Calu3 (cell line): ENCODE measurements around the gene TENT4A. TPM values are rescaled to one million over a fixed set of nuclear protein-coding genes. Genes with fewer than 3 reads are reported as not detected.

Experiments used
- BruUV-seq: library from RNA; stranded (reverse); fragments of 400-500 nt; replicated peaks from 2 replicates; lab custom pipeline; 2021; lab: Mats Ljungman, UMichigan
- CTCF ChIA-PET: fragments of 300-600 bp; sonication (Branson Sonifier 250); formaldehyde crosslinking; loops from one replicate; lab custom pipeline; 2022; ENCODE audit warnings: antibody characterized with exemption; lab: Charles Lee
- DNase-seq: peaks from one replicate; pipeline ENCODE4 v3.0.0; 2022
- H3K27ac Mint-ChIP-seq: one replicate; pipeline ENCODE4 v1.8.0; 2022; ENCODE audit warnings: mixed read lengths; ENCODE audit not compliant: unreplicated experiment
- H3K27me3 Mint-ChIP-seq: one replicate; pipeline ENCODE4 v1.8.0; 2022; ENCODE audit warnings: mixed read lengths; ENCODE audit not compliant: unreplicated experiment
- H3K36me3 Mint-ChIP-seq: one replicate; pipeline ENCODE4 v1.8.0; 2022; ENCODE audit warnings: mild to moderate bottlenecking, moderate library complexity, mixed read lengths; ENCODE audit not compliant: insufficient read depth, unreplicated experiment
- H3K4me1 Mint-ChIP-seq: one replicate; pipeline ENCODE4 v1.8.0; 2022; ENCODE audit warnings: mild to moderate bottlenecking, low read depth, mixed read lengths; ENCODE audit not compliant: unreplicated experiment
- H3K4me3 Mint-ChIP-seq: one replicate; pipeline ENCODE4 v1.8.0; 2022; ENCODE audit warnings: mild to moderate bottlenecking, low read depth, moderate library complexity, mixed read lengths; ENCODE audit not compliant: unreplicated experiment
- H3K9me3 Mint-ChIP-seq: one replicate; pipeline ENCODE4 v1.8.0; 2022; ENCODE audit warnings: low read depth, mixed read lengths; ENCODE audit not compliant: unreplicated experiment
- intact Hi-C: fragments of 100-400 bp; cut with micrococcal nuclease; formaldehyde crosslinking; loops from one replicate; pipeline ENCODE4 v1.10.0; 2022; ENCODE audit not compliant: unreplicated experiment
- total RNA-seq: library from RNA; stranded (reverse); gene quantifications from 2 replicates; pipeline ENCODE4 v1.2.3, GENCODE V29; 2022
- TF ChIP-seq, protein P1 (sequence below): fragments of 200-600 bp; IDR thresholded peaks from one replicate; pipeline ENCODE4 v1.8.0; 2022; ENCODE audit warnings: antibody characterized with exemption; ENCODE audit not compliant: unreplicated experiment

Gene TENT4A
- total RNA-seq, 1 experiment from 2014 or later, result 39.9 TPM

DNA sequence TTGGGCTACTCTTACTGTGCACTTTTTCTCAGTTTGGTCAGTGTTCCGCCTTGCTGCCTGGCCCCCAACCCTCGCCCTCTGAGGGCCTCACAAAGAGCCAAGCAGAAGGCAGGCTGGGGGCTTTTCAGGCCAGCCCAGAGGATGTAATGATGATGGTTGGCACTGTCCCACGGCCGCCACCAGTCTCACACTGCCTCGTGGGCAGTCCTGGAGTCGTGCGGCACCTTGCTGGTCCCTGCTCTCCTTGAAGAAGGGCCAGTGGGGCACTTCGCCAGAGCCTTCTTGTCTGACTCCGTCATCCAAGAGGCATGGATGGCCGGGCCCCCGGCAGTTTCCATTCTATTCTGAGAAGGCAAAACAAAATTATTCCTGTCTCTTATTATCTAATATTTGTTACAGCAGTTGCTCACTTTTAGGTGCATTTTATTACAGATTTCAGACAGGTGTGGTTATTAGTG, 21.0 kb downstream of the TENT4A start:
- TF ChIP-seq, protein P1, sequence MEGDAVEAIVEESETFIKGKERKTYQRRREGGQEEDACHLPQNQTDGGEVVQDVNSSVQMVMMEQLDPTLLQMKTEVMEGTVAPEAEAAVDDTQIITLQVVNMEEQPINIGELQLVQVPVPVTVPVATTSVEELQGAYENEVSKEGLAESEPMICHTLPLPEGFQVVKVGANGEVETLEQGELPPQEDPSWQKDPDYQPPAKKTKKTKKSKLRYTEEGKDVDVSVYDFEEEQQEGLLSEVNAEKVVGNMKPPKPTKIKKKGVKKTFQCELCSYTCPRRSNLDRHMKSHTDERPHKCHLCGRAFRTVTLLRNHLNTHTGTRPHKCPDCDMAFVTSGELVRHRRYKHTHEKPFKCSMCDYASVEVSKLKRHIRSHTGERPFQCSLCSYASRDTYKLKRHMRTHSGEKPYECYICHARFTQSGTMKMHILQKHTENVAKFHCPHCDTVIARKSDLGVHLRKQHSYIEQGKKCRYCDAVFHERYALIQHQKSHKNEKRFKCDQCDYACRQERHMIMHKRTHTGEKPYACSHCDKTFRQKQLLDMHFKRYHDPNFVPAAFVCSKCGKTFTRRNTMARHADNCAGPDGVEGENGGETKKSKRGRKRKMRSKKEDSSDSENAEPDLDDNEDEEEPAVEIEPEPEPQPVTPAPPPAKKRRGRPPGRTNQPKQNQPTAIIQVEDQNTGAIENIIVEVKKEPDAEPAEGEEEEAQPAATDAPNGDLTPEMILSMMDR, result no peak
- Mint-ChIP-seq H3K9me3 (no peaks in the 10 kb centered on the region), H3K4me3 (no peak overlapping the region), H3K4me1 (peaks cover 48% of the 10 kb centered on the region), H3K27me3 (no peaks in the 10 kb centered on the region), H3K36me3 (peaks cover 5% of the 10 kb centered on the region), H3K27ac (no peak overlapping the region)
- intact Hi-C loops, result no loop called here
- DNase-seq, result no peak
- BruUV-seq, result no TSS peak
- CTCF ChIA-PET, result no interaction called here

DNA sequence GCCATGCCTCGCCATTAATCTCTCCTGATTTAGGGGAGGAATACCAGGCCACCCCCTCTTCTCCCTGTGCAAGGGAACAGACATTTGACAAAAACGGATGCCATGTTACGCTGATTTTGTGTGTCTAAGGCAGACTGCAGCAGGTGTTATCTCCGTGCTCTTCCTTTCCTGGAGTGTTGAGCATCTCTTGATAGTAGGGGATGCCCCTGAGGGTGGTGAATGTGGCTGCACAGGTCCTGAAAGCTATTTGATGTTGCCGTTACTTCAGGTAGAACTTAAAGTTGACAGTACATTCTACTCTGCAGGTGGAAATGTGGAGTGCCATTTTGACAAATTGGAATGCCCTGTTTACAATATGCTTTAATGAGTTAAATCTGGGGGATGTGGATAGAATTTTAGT, 21.5 kb downstream of the TENT4A start:
- CTCF ChIA-PET, result interaction anchor here (0.6 kb wide), 1 partner anchor 154 kb away, joined by 3 read pairs; no protein-coding TSS in a partner anchor
- no peak overlapping the region for H3K27ac Mint-ChIP-seq
- intact Hi-C loops, result no loop called here

DNA sequence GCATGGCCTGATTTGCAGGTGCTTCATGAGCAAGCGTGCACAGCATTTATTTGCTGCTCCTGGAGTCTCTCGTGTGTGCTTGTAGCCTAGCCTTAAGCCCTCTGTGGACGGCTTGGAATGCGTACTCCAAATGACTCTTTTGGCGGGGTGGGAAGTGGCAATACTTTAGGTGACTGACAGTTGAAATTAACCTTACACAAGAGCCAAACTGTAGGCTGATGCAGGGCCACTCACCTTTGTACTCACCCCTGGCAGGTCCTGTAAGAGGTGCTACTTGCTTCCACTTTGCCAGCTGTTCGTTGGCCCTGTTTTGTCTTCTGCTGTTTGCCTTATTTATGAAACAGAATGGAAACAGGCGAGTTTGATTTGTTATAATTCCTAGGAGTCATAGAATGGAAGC, 22.9 kb downstream of the TENT4A start:
- H3K27me3 Mint-ChIP-seq, result no peaks in the 10 kb centered on the region
- no peaks in the 10 kb centered on the region for H3K9me3 Mint-ChIP-seq
- peaks cover 31% of the 10 kb centered on the region for H3K4me1 Mint-ChIP-seq
- no peak for DNase-seq
- TF ChIP-seq, protein P1, result no peak
- H3K4me3 Mint-ChIP-seq, result no peak overlapping the region
- no TSS peak for BruUV-seq
- peaks cover 5% of the 10 kb centered on the region for H3K36me3 Mint-ChIP-seq
- intact Hi-C loops, result no loop called here
- CTCF ChIA-PET, result no interaction called here
- H3K27ac Mint-ChIP-seq, result no peak overlapping the region

More for the DNA sequence above, 21.5 kb downstream of the TENT4A start:
- no peaks in the 10 kb centered on the region for H3K27me3 Mint-ChIP-seq
- H3K9me3 Mint-ChIP-seq, result no peaks in the 10 kb centered on the region
- no TSS peak for BruUV-seq
- peaks cover 5% of the 10 kb centered on the region for H3K36me3 Mint-ChIP-seq
- no peak for DNase-seq
- TF ChIP-seq, protein P1, result no peak
- peaks cover 43% of the 10 kb centered on the region for H3K4me1 Mint-ChIP-seq
- H3K4me3 Mint-ChIP-seq, result no peak overlapping the region

DNA sequence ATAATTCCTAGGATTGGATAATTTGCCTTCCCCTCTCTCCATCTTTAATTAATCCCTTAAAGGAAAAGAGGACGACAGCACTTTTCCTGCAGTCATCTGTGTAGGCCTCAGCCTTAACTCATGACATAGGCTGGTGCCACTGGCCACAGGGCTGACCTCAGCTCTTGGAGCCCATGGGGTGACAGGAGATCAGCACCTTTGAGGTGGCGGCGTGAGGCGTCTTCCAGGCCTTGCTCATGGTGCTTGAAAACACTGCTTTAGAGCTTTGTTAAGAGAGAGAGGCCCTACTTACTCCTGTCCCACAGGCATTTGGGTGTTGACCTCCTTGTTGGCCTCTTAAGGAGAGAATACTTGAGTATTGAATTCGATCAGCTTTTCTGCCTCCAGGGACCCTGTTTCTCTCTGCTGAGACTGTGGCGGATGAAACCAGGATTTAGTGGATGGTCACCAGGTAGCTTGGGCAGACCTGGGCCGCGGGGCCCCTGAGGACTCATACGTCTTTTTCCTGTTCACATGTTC, 23.4 kb downstream of the TENT4A start:
- CTCF ChIA-PET, result interaction anchor here (0.6 kb wide), 1 partner anchor 60 kb away, joined by 3 read pairs; no protein-coding TSS in a partner anchor
- H3K27me3 Mint-ChIP-seq, result no peaks in the 10 kb centered on the region
- TF ChIP-seq, protein P1, result no peak
- no peak for DNase-seq
- H3K27ac Mint-ChIP-seq, result no peak overlapping the region
- peaks cover 5% of the 10 kb centered on the region for H3K36me3 Mint-ChIP-seq
- H3K4me3 Mint-ChIP-seq, result no peak overlapping the region
- H3K4me1 Mint-ChIP-seq, result peaks cover 27% of the 10 kb centered on the region
- no TSS peak for BruUV-seq
- intact Hi-C loops, result no loop called here
- no peaks in the 10 kb centered on the region for H3K9me3 Mint-ChIP-seq
